Measurements from ENCODE around the gene JAM3. TPM values are rescaled to one million over a fixed set of nuclear protein-coding genes. Genes with fewer than 3 reads are reported as not detected.

JAM3 gene
- total RNA-seq, 3 donors from 2014 or later = 25.0 to 34.5 (median 33.8) TPM

DNA sequence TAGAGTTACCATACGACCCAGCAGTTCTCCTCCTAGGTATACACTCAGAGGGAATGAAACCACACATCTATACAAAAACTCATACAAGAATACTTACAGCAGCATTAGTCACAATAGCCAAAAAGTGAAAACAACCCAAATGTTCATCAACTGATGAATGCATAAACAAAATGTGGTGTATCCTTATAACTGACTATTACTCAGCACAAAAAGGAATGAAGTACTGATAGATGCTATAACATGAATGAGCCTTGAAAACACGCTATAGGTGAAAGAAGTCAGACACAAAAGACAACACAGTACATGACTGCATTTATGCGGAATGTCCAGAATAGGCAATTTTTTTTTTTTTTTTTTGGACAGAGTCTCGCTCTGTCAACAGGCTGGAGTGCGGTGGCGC lies 131.8 kb downstream of the JAM3 start:
- H3K27me3 ChIP-seq = no peaks in the 10 kb centered on the region
- H3K27ac ChIP-seq = no peak overlapping the region
- H3K4me1 ChIP-seq = no peaks in the 10 kb centered on the region
- no peaks in the 10 kb centered on the region for H3K9me3 ChIP-seq
- H3K36me3 ChIP-seq = peaks cover 3% of the 10 kb centered on the region
- intact Hi-C loops (cut with DNase I; ENCODE audit: low total_unique reads) = no loop called here
- TF ChIP-seq POLR2AphosphoS5 (IDR thresholded peaks at IDR 0.05) = no peak
- no peak for TF ChIP-seq POLR2A (IDR thresholded peaks at IDR 0.05)
- TF ChIP-seq, protein P1, sequence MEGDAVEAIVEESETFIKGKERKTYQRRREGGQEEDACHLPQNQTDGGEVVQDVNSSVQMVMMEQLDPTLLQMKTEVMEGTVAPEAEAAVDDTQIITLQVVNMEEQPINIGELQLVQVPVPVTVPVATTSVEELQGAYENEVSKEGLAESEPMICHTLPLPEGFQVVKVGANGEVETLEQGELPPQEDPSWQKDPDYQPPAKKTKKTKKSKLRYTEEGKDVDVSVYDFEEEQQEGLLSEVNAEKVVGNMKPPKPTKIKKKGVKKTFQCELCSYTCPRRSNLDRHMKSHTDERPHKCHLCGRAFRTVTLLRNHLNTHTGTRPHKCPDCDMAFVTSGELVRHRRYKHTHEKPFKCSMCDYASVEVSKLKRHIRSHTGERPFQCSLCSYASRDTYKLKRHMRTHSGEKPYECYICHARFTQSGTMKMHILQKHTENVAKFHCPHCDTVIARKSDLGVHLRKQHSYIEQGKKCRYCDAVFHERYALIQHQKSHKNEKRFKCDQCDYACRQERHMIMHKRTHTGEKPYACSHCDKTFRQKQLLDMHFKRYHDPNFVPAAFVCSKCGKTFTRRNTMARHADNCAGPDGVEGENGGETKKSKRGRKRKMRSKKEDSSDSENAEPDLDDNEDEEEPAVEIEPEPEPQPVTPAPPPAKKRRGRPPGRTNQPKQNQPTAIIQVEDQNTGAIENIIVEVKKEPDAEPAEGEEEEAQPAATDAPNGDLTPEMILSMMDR (IDR thresholded peaks at IDR 0.05) = no peak
- no peak overlapping the region for H3K4me3 ChIP-seq
- DNase-seq (ENCODE audit: low spot score in 2 of 2) = no peak

Other genes with a start within 250 kb of the JAM3 start
- not detected for gene SPATA19, start 223.6 kb upstream of the JAM3 start, total RNA-seq
- 1 to 10 TPM in 2 of 3 donors, under 1 TPM in 1; 0.64 to 4.5 (median 3.3) TPM for gene IGSF9B, start 112.1 kb upstream of the JAM3 start, total RNA-seq
- 10 to 100 TPM; 12.0 to 16.5 (median 12.1) TPM for gene NCAPD3, start 154.9 kb downstream of the JAM3 start, total RNA-seq
- 10 to 100 TPM; 34.4 to 45.0 (median 40.1) TPM for gene VPS26B, start 155.6 kb downstream of the JAM3 start, total RNA-seq
- 10 to 100 TPM; 51.7 to 73.9 (median 58.7) TPM for gene THYN1, start 184.3 kb downstream of the JAM3 start, total RNA-seq
- 10 to 100 TPM; 20.5 to 46.2 (median 40.4) TPM for gene ACAD8, start 184.5 kb downstream of the JAM3 start, total RNA-seq
- gene GLB1L3, start 207.3 kb downstream of the JAM3 start, total RNA-seq = 1 to 10 TPM in 2 of 3 donors, not detected in 1; 1.0 to 1.6 TPM

Data from breast epithelium (tissue), 4 donors.